ENCODE results near the gene ASS1. TPM values are rescaled to one million over a fixed set of nuclear protein-coding genes. Genes with fewer than 3 reads are reported as not detected.

ASS1 gene
- total and polyA plus RNA-seq, 2 of the 13 experiments (the other 11 are each of a cell fraction or from before 2014, with no cell fraction given) = 77.6 to 122 TPM

- TF ChIP-seq ZNF274 (CRISPR knock-in tag; IDR thresholded peaks at IDR 0.05) (peak; percentile 86), MLX (CRISPR knock-in tag; IDR thresholded peaks at IDR 0.05) (peak; percentile 95), ZNF225 (CRISPR knock-in tag; IDR thresholded peaks at IDR 0.05) (peak; percentile 78; the same call in 1 of the 2 replicates), FUBP1 (CRISPR knock-in tag; IDR thresholded peaks at IDR 0.05; ENCODE audit: borderline replicate concordance) (no peak), MTF2 (CRISPR knock-in tag; IDR thresholded peaks at IDR 0.05; ENCODE audit: borderline replicate concordance) (no peak), NR2C2 (CRISPR knock-in tag; IDR thresholded peaks at IDR 0.05; ENCODE audit: borderline replicate concordance) (peak; percentile 84), CERS6 (CRISPR knock-in tag; IDR thresholded peaks at IDR 0.05) (0 out of 2 replicates have a peak, but pooled peaks have one; percentile 35), SRSF1 (optimal IDR thresholded peaks at IDR 0.05; ENCODE audit: low read depth, low read length) (no peak), MLLT10 (CRISPR knock-in tag; IDR thresholded peaks at IDR 0.05) (no peak), CSRNP2 (CRISPR knock-in tag; conservative IDR thresholded peaks at IDR 0.05; ENCODE audit: low read depth) (no peak), RXRA (CRISPR knock-in tag; IDR thresholded peaks at IDR 0.05) (peak; percentile 75), KMT2A (CRISPR knock-in tag; IDR thresholded peaks at IDR 0.05) (peak; percentile 59; the same call in 1 of the 2 replicates), ZNF781 (CRISPR knock-in tag; IDR thresholded peaks at IDR 0.05; ENCODE audit: borderline replicate concordance, not compliant biosample characterization) (peak; percentile 94), PRDM15 (CRISPR knock-in tag; IDR thresholded peaks at IDR 0.05) (peak; percentile 62; the same call in 1 of the 2 replicates), ZNF256 (CRISPR knock-in tag; conservative IDR thresholded peaks at IDR 0.05) (peak; percentile 93), ZNF616 (CRISPR knock-in tag; IDR thresholded peaks at IDR 0.05; ENCODE audit: low read depth) (no peak), FLYWCH1 (CRISPR knock-in tag; IDR thresholded peaks at IDR 0.05) (0 out of 2 replicates have a peak, but pooled peaks have one; percentile 80), ZNF20 (CRISPR knock-in tag; IDR thresholded peaks at IDR 0.05) (no peak), JDP2 (CRISPR knock-in tag; IDR thresholded peaks at IDR 0.05; ENCODE audit: borderline replicate concordance) (peak; percentile 66; the same call in 1 of the 2 replicates), ZNF652 (CRISPR knock-in tag; IDR thresholded peaks at IDR 0.05; ENCODE audit: borderline replicate concordance, low read depth) (peak; percentile 15; the same call in 1 of the 2 replicates), ZNF430 (CRISPR knock-in tag; IDR thresholded peaks at IDR 0.05) (peak; percentile 99)
These were observed 5.7 kb downstream of the ASS1 start (continued) for GRCh38 chr9:130450344-130451003.

Measured in HepG2 (cell line).